Panc1 (cell line): ENCODE results near the gene RPS6KL1. TPM values are rescaled to one million over a fixed set of nuclear protein-coding genes. Genes with fewer than 3 reads are reported as not detected.

Source experiments
- ATAC-seq: fragments of 200-7000 bp; cut with Tn5 transposase; 2 replicates; pipeline ENCODE4 v1.9.1; 2020; ENCODE audit warnings: mild to moderate bottlenecking, moderate library complexity
- BruUV-seq: library from RNA; stranded (reverse); fragments of 400-500 nt; replicated peaks from 2 replicates; lab custom pipeline; 2021; lab: Mats Ljungman, UMichigan
- CTCF ChIA-PET: fragments of 300-600 bp; sonication (Branson Sonifier 250); formaldehyde crosslinking; loops from one replicate; lab custom pipeline; 2022; ENCODE audit warnings: antibody characterized with exemption; lab: Charles Lee
- POLR2A ChIA-PET: fragments of 300-600 bp; sonication (Branson Sonifier 250); formaldehyde crosslinking; loops from one replicate; lab custom pipeline; 2022; ENCODE audit warnings: antibody characterized with exemption; lab: Charles Lee
- DNase-seq: peaks from one replicate; pipeline ENCODE4 v3.0.0-alpha.2; 2010; ENCODE audit warnings: low read depth, low spot score
- H3K27ac ChIP-seq: 2 replicates; pipeline ENCODE4 v1.5.1; 2011; ENCODE audit warnings: mild to moderate bottlenecking, low read length, inconsistent platforms
- H3K27me3 ChIP-seq: fragments of 200-500 bp; sonication (Bioruptor generic); 2 replicates; pipeline ENCODE4 v1.6.0; 2014; ENCODE audit warnings: low read length, inconsistent platforms; ENCODE audit not compliant: control insufficient read depth, insufficient read depth
- H3K36me3 ChIP-seq: fragments of 200-500 bp; sonication (Bioruptor generic); 2 replicates; pipeline ENCODE4 v1.5.1; 2014; ENCODE audit warnings: inconsistent platforms, mild to moderate bottlenecking, low read length, moderate library complexity; ENCODE audit not compliant: control insufficient read depth, insufficient read depth
- H3K4me1 ChIP-seq: 2 replicates; pipeline ENCODE4 v1.5.1; 2011; ENCODE audit warnings: inconsistent platforms, mild to moderate bottlenecking, low read length, moderate library complexity; ENCODE audit not compliant: control insufficient read depth, insufficient read depth
- H3K4me3 ChIP-seq, 2 experiments: 2 replicates each; pipeline ENCODE4 v1.5.1; 2011 to 2012; ENCODE audit warnings: low read depth in 2 of 2, low read length in 2 of 2, mild to moderate bottlenecking in 2 of 2, inconsistent platforms in 1 of 2, moderate library complexity in 1 of 2
- H3K9me3 ChIP-seq: fragments of 200-500 bp; sonication (Bioruptor generic); 2 replicates; pipeline ENCODE4 v1.5.1; 2014; ENCODE audit warnings: low read depth, mild to moderate bottlenecking, inconsistent platforms, low read length, moderate library complexity; ENCODE audit not compliant: control insufficient read depth, insufficient read depth
- POLR2AphosphoS5 ChIP-seq: IDR thresholded peaks from 2 replicates; pipeline ENCODE4 v1.6.1; 2012; ENCODE audit warnings: mild to moderate bottlenecking, low read depth, low read length, moderate library complexity
- SIN3A ChIP-seq: IDR thresholded peaks from 2 replicates; pipeline ENCODE4 v1.6.1; 2012; ENCODE audit warnings: low read depth, mild to moderate bottlenecking, low read length, moderate library complexity, borderline replicate concordance; ENCODE audit not compliant: insufficient read depth
- TCF7L2 ChIP-seq: IDR thresholded peaks from 2 replicates; pipeline ENCODE4 v1.6.1; 2011; ENCODE audit warnings: mild to moderate bottlenecking, low read depth, low read length, inconsistent platforms
- in situ Hi-C: cut with HindIII; loops from 2 replicates; pipeline ENCODE4 v1.10.0; 2016; ENCODE audit warnings: low sequenced_read_pairs, low pct_unique_long_range_greater_than_20kb
- intact Hi-C: fragments of 100-400 bp; cut with micrococcal nuclease; formaldehyde crosslinking; loops from one replicate; pipeline ENCODE4 v1.10.0; 2022; ENCODE audit not compliant: unreplicated experiment
- total RNA-seq: library from RNA; stranded (reverse); gene quantifications from one replicate; pipeline ENCODE4 v1.2.1, GENCODE V29; 2021; ENCODE audit not compliant: unreplicated experiment
- TF ChIP-seq, protein P1 (sequence below): fragments of 450-650 bp; IDR thresholded peaks from 2 replicates; pipeline ENCODE4 v1.5.1; 2017; ENCODE audit warnings: mild to moderate bottlenecking
- TF ChIP-seq, protein P2 (sequence below), 2 experiments: IDR thresholded peaks; 2 replicates each; pipeline ENCODE4 v1.6.1; 2011 to 2012; ENCODE audit warnings: low read depth in 2 of 2, control low read depth in 1 of 2, low read length in 1 of 2, mild to moderate bottlenecking in 1 of 2, moderate library complexity in 1 of 2; ENCODE audit not compliant: insufficient read depth in 1 of 2

Gene RPS6KL1
- total RNA-seq, 1 experiment from 2014 or later = 14.9 TPM

DNA sequence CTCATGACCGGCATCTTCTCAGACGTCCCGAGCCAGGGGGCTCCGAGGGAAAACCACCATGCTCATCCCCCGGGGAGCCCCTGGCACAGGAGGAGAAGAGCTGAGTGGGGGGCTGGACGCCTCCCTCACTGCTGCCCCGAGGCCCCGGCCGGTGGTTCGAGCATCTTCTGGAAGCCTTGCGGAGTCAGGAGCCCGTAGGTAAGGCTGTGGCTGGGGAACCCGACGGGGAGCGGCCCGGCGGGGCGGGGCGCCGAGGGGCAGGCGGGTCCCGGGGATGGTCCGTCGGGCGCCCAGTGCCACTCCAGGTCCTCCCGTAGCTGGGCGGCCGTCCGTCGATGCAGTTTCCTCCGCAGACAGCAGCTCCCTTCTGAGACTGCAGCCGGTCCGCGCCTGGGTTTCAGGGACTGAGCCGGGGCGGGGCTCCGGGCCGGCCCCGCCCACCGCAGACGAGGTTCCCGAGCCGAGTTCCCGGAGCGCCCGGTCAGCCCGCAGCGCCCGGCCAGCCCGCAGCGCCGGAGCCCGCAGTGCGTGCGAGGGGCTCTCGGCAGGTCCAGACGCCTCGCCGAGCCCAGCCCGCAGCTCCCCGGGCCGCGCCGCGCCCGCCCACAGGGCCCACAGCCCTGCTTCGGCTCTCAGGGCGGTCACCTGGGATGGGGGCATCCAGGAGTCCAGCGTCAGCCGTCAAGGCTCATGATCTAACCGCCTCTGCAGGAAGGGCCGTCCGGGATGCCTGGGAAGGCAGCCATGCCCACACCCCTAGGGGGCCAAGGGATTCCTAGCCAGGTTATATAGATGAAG is 32.4 kb upstream of the RPS6KL1 start, which contains the start of gene PGF:
TSS of gene PGF (minus strand) at position 369 of the 798 bp plus-strand sequence. CDS start at position 14, 355 bp downstream.
- ATAC-seq (peak; percentile 88), DNase-seq (no peak)
- TF ChIP-seq POLR2AphosphoS5 = peak; percentile 47; the same call in 1 of the 2 replicates
- TF ChIP-seq TCF7L2 = no peak
- Histone ChIP-seq H3K27me3 (no peaks in the 10 kb centered on the region), H3K4me1 (peaks cover 8% of the 10 kb centered on the region; the same call in 1 of the 2 replicates), H3K27ac (no peak within 1 kb of the TSS; the same call in 1 of the 2 replicates), H3K36me3 (no peaks in the 10 kb centered on the region), H3K4me3 (peak within 1 kb of the TSS; percentile 47 to 53), H3K9me3 (no peaks in the 10 kb centered on the region)
- in situ Hi-C loops (no loop called here), intact Hi-C loops (no loop called here)
- no TSS peak for BruUV-seq
- CTCF ChIA-PET = interaction anchor here (0.7 kb wide), 1 partner anchor 10 kb away, joined by 3 read pairs; no protein-coding TSS in a partner anchor
- POLR2A ChIA-PET = no interaction called here

DNA sequence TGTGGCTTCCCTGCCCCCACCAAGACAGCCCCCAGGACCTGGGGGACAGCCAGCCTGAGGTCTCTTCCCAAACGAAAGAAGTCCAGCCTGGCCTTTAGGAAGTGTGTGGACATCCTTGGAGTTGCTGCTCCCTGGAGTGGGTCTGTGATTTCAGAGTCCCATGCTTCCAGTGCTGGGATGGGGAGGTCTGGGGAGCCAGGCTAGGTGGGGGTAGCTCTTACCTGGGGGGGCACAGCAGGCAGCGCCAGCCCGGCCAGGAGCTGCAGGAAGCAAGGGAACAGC is 31.8 kb upstream of the RPS6KL1 start:
- no peak for TF ChIP-seq SIN3A
- no peak for TF ChIP-seq POLR2AphosphoS5
- TF ChIP-seq, protein P1, sequence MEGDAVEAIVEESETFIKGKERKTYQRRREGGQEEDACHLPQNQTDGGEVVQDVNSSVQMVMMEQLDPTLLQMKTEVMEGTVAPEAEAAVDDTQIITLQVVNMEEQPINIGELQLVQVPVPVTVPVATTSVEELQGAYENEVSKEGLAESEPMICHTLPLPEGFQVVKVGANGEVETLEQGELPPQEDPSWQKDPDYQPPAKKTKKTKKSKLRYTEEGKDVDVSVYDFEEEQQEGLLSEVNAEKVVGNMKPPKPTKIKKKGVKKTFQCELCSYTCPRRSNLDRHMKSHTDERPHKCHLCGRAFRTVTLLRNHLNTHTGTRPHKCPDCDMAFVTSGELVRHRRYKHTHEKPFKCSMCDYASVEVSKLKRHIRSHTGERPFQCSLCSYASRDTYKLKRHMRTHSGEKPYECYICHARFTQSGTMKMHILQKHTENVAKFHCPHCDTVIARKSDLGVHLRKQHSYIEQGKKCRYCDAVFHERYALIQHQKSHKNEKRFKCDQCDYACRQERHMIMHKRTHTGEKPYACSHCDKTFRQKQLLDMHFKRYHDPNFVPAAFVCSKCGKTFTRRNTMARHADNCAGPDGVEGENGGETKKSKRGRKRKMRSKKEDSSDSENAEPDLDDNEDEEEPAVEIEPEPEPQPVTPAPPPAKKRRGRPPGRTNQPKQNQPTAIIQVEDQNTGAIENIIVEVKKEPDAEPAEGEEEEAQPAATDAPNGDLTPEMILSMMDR = no peak
- TF ChIP-seq, protein P2, sequence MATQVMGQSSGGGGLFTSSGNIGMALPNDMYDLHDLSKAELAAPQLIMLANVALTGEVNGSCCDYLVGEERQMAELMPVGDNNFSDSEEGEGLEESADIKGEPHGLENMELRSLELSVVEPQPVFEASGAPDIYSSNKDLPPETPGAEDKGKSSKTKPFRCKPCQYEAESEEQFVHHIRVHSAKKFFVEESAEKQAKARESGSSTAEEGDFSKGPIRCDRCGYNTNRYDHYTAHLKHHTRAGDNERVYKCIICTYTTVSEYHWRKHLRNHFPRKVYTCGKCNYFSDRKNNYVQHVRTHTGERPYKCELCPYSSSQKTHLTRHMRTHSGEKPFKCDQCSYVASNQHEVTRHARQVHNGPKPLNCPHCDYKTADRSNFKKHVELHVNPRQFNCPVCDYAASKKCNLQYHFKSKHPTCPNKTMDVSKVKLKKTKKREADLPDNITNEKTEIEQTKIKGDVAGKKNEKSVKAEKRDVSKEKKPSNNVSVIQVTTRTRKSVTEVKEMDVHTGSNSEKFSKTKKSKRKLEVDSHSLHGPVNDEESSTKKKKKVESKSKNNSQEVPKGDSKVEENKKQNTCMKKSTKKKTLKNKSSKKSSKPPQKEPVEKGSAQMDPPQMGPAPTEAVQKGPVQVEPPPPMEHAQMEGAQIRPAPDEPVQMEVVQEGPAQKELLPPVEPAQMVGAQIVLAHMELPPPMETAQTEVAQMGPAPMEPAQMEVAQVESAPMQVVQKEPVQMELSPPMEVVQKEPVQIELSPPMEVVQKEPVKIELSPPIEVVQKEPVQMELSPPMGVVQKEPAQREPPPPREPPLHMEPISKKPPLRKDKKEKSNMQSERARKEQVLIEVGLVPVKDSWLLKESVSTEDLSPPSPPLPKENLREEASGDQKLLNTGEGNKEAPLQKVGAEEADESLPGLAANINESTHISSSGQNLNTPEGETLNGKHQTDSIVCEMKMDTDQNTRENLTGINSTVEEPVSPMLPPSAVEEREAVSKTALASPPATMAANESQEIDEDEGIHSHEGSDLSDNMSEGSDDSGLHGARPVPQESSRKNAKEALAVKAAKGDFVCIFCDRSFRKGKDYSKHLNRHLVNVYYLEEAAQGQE (IDR thresholded peaks at IDR 0.05; ENCODE audit: insufficient read depth in 1 of 2, low read depth in 2 of 2, low read length in 1 of 2) = no peak
- no peak for TF ChIP-seq TCF7L2
- ChIA-PET CTCF (interaction anchor here (0.7 kb wide), 1 partner anchor 9 kb away, joined by 3 read pairs; no protein-coding TSS in a partner anchor), POLR2A (no interaction called here)
- H3K4me3 ChIP-seq = peak overlapping the region; percentile 47 to 53
- ATAC-seq (peak; percentile 11; the same call in 1 of the 2 replicates), DNase-seq (no peak)
- no peaks in the 10 kb centered on the region for H3K36me3 ChIP-seq
- H3K27me3 ChIP-seq = no peaks in the 10 kb centered on the region
- no peak overlapping the region; the same call in 1 of the 2 replicates for H3K27ac ChIP-seq
- peaks cover 11% of the 10 kb centered on the region; the same call in 1 of the 2 replicates for H3K4me1 ChIP-seq
- intact Hi-C loops (no loop called here), in situ Hi-C loops (no loop called here)
- no peaks in the 10 kb centered on the region for H3K9me3 ChIP-seq
- BruUV-seq = no TSS peak
